Activated T-cell treated with anti-CD3 and anti-CD28 coated beads for 4 hours (primary cell): ENCODE data around the gene IFNK.

ENCODE experiments used
- DNase-seq: peaks from one replicate; pipeline ENCODE4 v3.0.0-alpha.2; 2020

IFNK gene

DNA sequence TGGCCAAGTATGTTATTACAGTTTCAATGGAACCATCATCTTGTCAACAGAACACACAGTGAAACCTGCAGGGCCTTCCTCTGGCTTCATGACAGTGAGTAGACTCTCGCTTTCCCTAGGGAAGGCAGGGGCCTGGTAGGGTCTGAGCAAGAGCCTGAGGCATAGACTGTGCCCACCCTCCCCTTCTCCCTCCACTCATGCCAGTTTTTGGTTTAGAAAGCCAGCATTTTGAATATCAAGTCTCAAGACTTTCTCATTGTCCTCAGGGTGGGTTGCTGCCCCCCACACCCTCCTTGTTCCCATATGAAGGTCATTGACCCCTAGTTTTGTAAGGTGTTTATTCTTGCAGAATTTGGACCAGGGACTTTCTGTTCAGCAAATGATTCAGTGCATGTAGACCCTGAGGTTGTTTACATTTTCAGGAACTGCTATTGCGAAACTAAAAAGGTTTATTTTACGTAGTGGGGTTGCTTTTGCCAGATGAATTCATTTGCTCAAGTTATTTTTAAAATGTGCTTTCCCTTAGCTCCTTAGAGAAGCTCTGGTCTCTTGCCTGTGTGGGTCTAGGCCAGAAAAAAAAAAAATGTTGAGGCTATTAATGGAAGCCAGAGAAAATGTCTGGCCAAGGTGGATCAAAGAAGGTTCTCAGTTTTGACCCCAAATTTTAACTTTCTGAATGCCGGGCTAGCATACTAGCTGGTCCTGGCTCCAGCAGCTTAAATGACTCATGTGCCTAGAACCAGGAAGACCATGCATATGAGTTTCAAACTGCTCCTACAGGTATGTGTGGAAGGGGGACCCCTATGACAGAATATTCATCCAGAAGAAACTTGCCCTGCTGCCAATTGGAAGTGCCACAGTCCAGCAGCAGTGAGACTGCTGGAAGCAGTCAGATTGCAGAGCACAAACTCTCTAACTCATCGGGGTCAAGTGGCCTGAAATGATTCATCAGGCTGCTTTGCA is 15.7 kb downstream of the IFNK start:
- no peak for DNase-seq

DNA sequence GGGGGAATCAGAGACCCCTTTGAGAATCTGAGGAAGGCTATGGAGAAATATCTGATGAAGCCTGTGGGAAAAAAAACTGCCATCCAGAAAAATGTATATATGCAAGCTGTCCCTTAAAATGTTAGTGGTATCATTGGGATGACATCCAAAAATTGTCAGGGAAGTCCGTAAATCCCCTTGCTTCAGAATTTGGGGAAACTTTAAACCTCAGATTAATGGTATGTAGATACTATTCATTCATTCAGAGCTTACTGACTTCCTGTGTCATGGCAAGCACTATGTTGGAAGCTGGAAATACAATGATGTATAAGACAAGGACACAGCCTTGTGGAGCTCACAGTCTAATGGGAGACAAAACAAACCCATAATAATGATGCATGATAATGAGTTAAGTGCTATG is 16.4 kb downstream of the IFNK start:
- DNase-seq: no peak

GRCh38 chr9:27541740-27542139 is 17.6 kb downstream of the IFNK start:
- DNase-seq: no peak

GRCh38 chr9:27542508-27542907 is 18.4 kb downstream of the IFNK start:
- DNase-seq: no peak

DNA sequence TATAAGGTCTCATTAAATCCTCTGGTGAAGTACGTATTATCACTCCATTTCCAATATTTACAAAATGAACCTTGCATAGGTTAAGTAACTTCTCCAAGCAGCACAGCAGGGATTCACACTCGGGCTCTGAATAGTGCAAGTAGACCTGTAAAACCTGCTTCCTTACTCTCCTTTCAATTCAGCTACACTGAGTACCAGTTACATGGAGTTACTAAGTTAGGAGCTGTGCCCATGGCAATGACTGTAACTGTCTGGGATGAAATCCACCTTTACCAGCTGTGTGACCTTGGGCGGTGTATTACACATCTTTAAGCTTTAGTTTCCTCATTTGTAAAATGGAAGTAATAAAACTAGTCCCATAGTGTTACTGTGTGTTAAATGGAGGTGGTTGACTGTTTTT is 21.4 kb downstream of the IFNK start:
- no peak for DNase-seq

GRCh38 chr9:27548055-27548741 is 24.1 kb downstream of the IFNK start:
- DNase-seq: no peak

DNA sequence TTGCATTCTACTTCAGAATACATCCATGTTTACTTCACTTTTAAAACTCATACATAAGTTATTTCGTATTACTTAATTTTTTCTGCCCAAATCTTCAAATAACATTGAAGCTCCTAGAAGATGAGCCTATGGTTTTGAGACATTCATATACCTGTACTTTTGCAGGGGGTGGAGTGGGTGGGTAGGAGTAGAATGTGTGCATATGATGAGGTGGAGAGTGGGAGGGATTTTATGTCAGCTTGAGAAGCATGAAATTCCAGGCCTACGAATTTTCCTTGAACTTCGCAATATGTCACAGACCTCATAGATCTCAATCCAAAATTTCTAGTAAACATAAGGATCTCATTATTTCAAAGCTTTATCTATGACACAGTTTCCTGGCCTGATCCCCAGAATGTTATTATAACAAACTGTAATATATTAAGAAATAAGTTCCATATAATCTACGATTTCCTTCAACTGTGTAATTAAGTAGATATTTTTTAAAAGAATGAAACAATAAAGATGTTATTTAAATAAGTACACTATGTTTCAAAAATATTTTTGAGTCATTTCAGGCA is 25.2 kb downstream of the IFNK start:
- DNase-seq: no peak

GRCh38 chr9:27554712-27555111 is 30.6 kb downstream of the IFNK start:
- DNase-seq: no peak

DNA sequence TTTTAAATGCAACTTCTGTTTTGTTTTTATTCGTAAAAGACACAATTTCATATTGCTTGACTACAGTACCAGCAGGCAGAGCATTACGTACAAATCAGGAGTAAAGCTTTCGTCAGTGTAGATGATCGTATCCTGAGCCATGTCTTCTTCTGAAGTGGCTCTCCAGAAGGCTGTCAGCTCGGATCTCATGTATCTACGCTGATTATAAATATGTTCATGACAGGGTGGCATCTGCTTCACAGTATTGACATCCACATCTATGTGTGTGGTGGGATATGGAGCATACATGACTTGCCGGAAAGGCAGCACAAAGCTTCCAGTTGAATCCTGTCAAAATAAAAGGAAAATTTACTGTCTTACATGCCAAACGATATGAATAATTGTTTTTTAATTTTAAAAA is 32.4 kb downstream of the IFNK start:
- DNase-seq: no peak

GRCh38 chr9:27558307-27558706 is 34.2 kb downstream of the IFNK start:
- no peak for DNase-seq

- DNase-seq: no peak
These were observed 36.4 kb downstream of the IFNK start for GRCh38 chr9:27560457-27560856.

DNA sequence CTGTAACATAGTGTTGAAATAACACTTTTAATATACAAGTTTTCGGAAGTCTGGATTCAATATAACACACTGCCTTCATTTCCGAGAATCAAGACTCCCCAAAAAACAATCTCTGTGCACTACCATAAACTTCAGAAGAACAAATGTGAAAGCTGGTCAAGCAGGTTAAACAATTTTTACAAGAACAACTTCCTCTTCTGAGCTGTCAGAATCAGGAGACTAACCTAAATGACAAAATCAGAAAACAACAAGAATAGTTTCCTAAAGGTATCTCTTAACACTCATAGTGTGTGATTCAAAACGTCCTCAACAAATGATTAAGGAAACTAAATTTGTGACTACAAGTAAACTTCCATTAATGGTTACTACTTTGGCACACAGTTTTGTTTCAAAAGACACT is 37.6 kb downstream of the IFNK start:
- DNase-seq: no peak

DNA sequence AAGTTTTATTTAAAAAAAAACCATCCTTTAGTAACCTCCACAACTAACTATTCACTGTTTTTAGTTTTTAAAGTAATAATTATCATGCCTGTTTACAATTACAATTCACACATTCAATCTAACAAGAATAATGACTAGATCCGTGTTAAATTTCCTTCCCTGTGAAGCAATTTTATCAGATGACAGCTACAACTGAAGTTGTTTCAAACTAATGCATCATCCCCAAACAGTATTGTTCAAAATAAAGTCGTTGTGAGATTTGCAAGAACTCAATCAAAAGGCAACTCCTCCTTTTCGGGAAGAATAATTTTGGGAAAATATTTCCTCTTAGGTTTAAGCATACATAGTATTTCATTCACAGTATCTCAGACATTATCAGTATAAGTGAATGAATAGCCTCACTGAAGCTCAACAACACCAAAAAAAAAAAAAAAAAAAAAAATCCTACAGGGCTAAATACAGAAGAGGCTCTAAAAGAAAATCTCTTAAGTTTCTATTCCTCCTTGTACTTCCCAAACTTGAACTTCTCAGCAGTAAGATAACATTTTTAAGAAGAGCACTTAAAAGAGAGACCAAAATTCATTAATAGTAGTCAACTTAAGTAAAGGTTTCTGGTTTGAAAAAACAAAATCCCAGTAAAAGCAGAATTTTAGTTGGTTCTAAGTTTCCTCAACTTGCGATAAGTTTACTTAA is 39.8 kb downstream of the IFNK start:
- DNase-seq: no peak

GRCh38 chr9:27564670-27565069 is 40.6 kb downstream of the IFNK start:
- no peak for DNase-seq

GRCh38 chr9:27565696-27566095 is 41.6 kb downstream of the IFNK start:
- DNase-seq: no peak

- no peak for DNase-seq
These were observed 42.0 kb downstream of the IFNK start for GRCh38 chr9:27566118-27566517.

GRCh38 chr9:27569406-27569805 is 45.3 kb downstream of the IFNK start:
- no peak for DNase-seq

- DNase-seq: no peak
These were observed 46.9 kb downstream of the IFNK start for GRCh38 chr9:27571011-27571410.

DNA sequence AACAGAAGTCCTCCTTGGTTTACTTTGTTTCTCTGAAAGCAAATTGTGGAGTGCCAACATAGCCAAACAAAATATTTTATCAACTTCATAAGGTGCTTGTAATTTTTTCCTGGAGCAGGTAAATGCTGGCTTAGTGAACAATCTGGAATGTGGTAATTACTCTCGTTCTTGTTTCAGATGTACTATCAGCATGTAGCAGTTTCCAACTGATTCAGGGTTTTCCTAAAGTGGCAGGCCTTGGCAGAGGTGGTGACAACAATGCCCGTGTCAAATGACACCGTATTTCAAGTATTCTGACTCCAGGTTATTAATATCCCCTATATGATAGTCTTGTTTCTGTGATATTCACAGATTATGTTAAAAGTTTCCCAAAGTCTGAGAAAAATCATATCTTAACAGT is 48.0 kb downstream of the IFNK start:
- no peak for DNase-seq

DNA sequence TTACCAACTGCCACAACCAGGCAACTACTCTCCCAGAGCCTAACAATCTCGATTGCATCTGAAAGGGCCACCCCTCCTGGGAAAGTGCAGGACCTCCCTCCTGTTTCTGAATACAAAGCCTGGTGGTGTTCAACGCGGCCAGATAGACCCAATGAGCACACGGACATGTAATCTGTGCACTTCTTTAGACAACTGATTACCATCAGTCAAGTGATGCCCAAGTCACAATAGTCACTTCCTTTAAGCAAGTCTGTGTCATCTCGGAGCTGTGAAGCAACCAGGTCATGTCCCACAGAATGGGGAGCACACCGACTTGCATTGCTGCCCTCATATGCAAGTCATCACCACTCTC is 48.5 kb downstream of the IFNK start:
- no peak for DNase-seq

- DNase-seq: peak; percentile 87
These were observed 49.0 kb downstream of the IFNK start, which contains the start of gene C9orf72 for GRCh38 chr9:27572918-27573633. Gene C9orf72 (minus strand): TSS chr9:27573481. CDS start chr9:27567120, 6,361 bp downstream.
